ENCODE measurements around the gene TMEM182.

TMEM182 gene

GRCh38 chr2:102768253-102768652, 6.4 kb downstream of the TMEM182 start:
- no peak for DNase-seq

- no peak for DNase-seq
Observed at GRCh38 chr2:102768892-102769291, 7.1 kb downstream of the TMEM182 start.

GRCh38 chr2:102770506-102770905, 8.7 kb downstream of the TMEM182 start:
- no peak for DNase-seq

GRCh38 chr2:102771114-102771513, 9.3 kb downstream of the TMEM182 start:
- no peak for DNase-seq

- DNase-seq = no peak
Observed at GRCh38 chr2:102772659-102773058, 10.8 kb downstream of the TMEM182 start.

- DNase-seq = no peak
Observed at GRCh38 chr2:102773149-102773705, 11.4 kb downstream of the TMEM182 start.

- DNase-seq = no peak
Observed at GRCh38 chr2:102778260-102778659, 16.4 kb downstream of the TMEM182 start.

- no peak for DNase-seq
Observed at GRCh38 chr2:102780467-102780866, 18.6 kb downstream of the TMEM182 start.

- DNase-seq = no peak
Observed at GRCh38 chr2:102782187-102782586, 20.4 kb downstream of the TMEM182 start.

GRCh38 chr2:102782933-102783332, 21.1 kb downstream of the TMEM182 start:
- DNase-seq = no peak

- DNase-seq = no peak
Observed at GRCh38 chr2:102783506-102784183, 21.8 kb downstream of the TMEM182 start.

GRCh38 chr2:102784940-102785339, 23.1 kb downstream of the TMEM182 start:
- DNase-seq = no peak

- DNase-seq = no peak
Observed at GRCh38 chr2:102788216-102788884, 26.5 kb downstream of the TMEM182 start.

GRCh38 chr2:102788885-102789260, 27.0 kb downstream of the TMEM182 start:
- no peak for DNase-seq

- DNase-seq = no peak
Observed at GRCh38 chr2:102789349-102790090, 27.7 kb downstream of the TMEM182 start.

GRCh38 chr2:102790091-102790455, 28.2 kb downstream of the TMEM182 start:
- no peak for DNase-seq

GRCh38 chr2:102792568-102793208, 30.9 kb downstream of the TMEM182 start:
- no peak for DNase-seq

GRCh38 chr2:102795641-102796040, 33.8 kb downstream of the TMEM182 start:
- DNase-seq = no peak

- no peak for DNase-seq
Observed at GRCh38 chr2:102796337-102796736, 34.5 kb downstream of the TMEM182 start.

- DNase-seq = no peak
Observed at GRCh38 chr2:102797486-102797885, 35.7 kb downstream of the TMEM182 start.

GRCh38 chr2:102798181-102798580, 36.4 kb downstream of the TMEM182 start:
- DNase-seq = no peak

GRCh38 chr2:102801098-102801718, 39.4 kb downstream of the TMEM182 start:
- no peak for DNase-seq
